Lower leg skin (tissue), 4 donors: ENCODE results near the gene CYP3A4. TPM values are rescaled to one million over a fixed set of nuclear protein-coding genes. Genes with fewer than 3 reads are reported as not detected.

ENCODE experiments used
- DNase-seq, 2 donors: peaks; one replicate each; pipeline ENCODE4 v3.0.0-alpha.2; 2019; ENCODE audit warnings: low spot score in 2 of 2
- H3K4me3 ChIP-seq: fragments of 200-600 bp; sonication (generic); 2 replicates; pipeline ENCODE4 v1.5.1; 2017; ENCODE audit warnings: mild to moderate bottlenecking, low read depth; ENCODE audit not compliant: poor library complexity, severe bottlenecking
- CTCF ChIP-seq, 3 donors: fragments of 450-650 bp; IDR thresholded peaks; one replicate each; pipeline ENCODE4 v1.5.1; 2016; ENCODE audit warnings: antibody characterized with exemption in 3 of 3, mild to moderate bottlenecking in 3 of 3, moderate library complexity in 2 of 3
- POLR2A ChIP-seq, 2 donors: fragments of 450-650 bp; IDR thresholded peaks; one replicate each; pipeline ENCODE4 v1.6.1; 2016 to 2017; ENCODE audit warnings: antibody characterized with exemption in 2 of 2, mild to moderate bottlenecking in 1 of 2, moderate library complexity in 1 of 2
- WGBS, 2 donors: methylation state at CpG; one replicate each; pipeline ENCODE4 v1.1.5; 2018; 5-methylcytosine and 5-hydroxymethylcytosine counted together
- intact Hi-C: fragments of 100-400 bp; cut with DNase I; formaldehyde crosslinking; loops from one replicate; pipeline ENCODE4 v1.15.0; 2023; ENCODE audit warnings: low total_unique reads
- total RNA-seq, 4 donors: library from RNA; depleted of rRNA; stranded (reverse); fragments of >200 nt; gene quantifications; one replicate each; pipeline ENCODE4 v1.1.0, GENCODE V29; 2016

CYP3A4 gene
- 1 to 10 TPM; 2.7 to 5.2 (median 4.3) TPM for total RNA-seq

- DNase-seq = no peak
- intact Hi-C loops = no loop called here
- no peak within 1 kb of the TSS for H3K4me3 ChIP-seq
- TF ChIP-seq POLR2A (IDR thresholded peaks at IDR 0.05) (no peak), CTCF (IDR thresholded peaks at IDR 0.05) (no peak)
Observed at GRCh38 chr7:99784007-99784406, at the start of gene CYP3A4. Gene CYP3A4, minus strand, starts transcription at chr7:99784184. Its CDS starts 103 bp downstream, at chr7:99784081.

- TF ChIP-seq POLR2A (IDR thresholded peaks at IDR 0.05) (no peak), CTCF (IDR thresholded peaks at IDR 0.05) (no peak)
- intact Hi-C loops = no loop called here
- H3K4me3 ChIP-seq = no peak overlapping the region
- WGBS, 2 donors = 72 to 82% methylated on average over 8 of the region's 8 CpGs
- DNase-seq = no peak
Observed at GRCh38 chr7:99833289-99833877, 49.4 kb upstream of the CYP3A4 start.

GRCh38 chr7:99831595-99831994, 47.6 kb upstream of the CYP3A4 start:
- intact Hi-C loops = no loop called here
- TF ChIP-seq POLR2A (IDR thresholded peaks at IDR 0.05) (no peak), CTCF (IDR thresholded peaks at IDR 0.05) (no peak)
- DNase-seq = no peak

GRCh38 chr7:99829524-99830160, 45.7 kb upstream of the CYP3A4 start:
- intact Hi-C loops = no loop called here
- DNase-seq = no peak
- no peak overlapping the region for H3K4me3 ChIP-seq
- no peak for TF ChIP-seq CTCF (IDR thresholded peaks at IDR 0.05)
- no peak for TF ChIP-seq POLR2A (IDR thresholded peaks at IDR 0.05)
- 58 to 70% methylated on average over 1 of the region's 1 CpG for WGBS, 2 donors

More at GRCh38 chr7:99831595-99831994, 47.6 kb upstream of the CYP3A4 start:
- H3K4me3 ChIP-seq = no peak overlapping the region

- no peak overlapping the region for H3K4me3 ChIP-seq
- intact Hi-C loops = no loop called here
- no peak for TF ChIP-seq POLR2A (IDR thresholded peaks at IDR 0.05)
- no peak for TF ChIP-seq CTCF (IDR thresholded peaks at IDR 0.05)
- no peak for DNase-seq
Observed at GRCh38 chr7:99828811-99829210, 44.8 kb upstream of the CYP3A4 start.
